NCI-H2227 treated with DMSO at 0.1 percent for 48 hours (cell line): ENCODE data around the gene STK32A.
A peak's percentile ranks its signal among the peaks of the same experiment; 100 is the strongest.

Experiments
- DNase-seq: peaks from one replicate; lab custom pipeline; 2025; lab: John Stamatoyannopoulos, UW

Gene STK32A

DNA sequence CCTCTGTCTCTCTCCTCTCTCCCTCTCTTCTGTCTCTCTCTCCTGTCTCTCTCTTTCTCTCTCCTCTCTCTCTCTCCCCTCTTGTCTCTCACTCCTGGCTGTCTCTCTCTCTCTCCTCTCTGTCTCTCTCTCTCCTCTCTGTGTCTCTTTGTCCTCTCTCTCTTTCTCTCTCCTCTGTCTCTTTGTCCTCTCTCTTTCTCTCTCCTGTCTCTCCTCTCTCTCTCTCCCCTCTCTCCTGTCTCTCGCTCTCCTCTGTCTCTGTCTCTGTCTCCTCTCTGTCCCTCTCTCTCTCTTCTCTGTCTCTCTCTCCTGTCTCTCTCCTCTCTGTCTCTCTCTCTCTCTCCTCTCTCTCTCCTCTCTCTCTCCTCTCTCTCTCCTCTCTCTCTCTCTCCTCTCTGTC is 25.0 kb downstream of the STK32A start:
- no peak for DNase-seq

DNA sequence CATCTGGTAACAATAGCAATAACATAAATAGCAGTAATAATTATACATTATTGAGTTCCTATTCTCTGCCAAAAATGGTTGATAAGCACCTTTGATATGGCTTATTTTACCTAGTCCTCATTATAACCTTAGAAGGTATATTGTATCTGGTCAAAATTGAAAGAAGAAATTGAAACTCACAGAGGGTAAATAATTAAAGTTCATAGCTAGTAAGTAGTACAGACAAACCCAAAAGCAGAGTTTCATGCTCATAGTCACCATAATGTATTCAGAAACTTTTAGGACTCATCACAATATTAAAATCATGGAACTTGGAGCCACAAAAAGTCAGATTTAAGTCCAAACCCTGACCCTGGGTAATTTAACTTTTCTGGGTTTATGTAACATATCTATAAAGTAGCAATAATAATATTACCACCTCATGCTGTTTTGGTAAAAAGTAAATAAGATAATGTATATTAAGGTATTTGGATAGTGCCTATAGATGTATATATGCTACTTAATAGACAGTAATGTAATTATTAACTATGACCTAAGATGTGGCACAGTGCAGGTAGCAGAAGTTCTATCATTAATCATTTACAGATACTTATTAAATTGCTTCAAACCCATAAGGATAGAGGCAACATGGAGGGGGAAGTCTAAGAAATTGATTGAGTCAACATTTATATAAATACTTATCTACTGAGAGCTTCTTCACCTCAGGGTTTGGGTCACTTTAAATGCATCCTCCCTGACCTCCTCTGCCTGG is 32.4 kb downstream of the STK32A start:
- no peak for DNase-seq

DNA sequence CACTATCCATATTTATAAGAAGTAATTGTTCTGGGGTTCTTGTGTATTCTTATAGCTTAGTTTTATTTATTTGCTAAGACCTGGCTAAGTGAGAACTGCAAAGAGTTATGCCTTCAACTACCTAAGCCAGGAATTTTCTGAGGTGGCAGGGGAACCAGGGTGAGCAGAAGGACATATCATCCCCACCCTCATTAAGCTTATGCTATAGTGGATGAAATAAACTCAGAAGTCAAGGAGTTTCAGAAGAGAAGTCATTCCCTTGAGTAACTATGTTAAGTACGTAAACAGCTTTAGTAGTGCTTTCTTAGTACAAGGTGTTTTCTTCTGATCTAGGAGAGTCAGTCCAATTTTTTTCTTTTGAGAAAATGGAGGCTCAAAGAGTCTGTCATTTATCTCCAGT is 41.7 kb downstream of the STK32A start:
- DNase-seq, result no peak

DNA sequence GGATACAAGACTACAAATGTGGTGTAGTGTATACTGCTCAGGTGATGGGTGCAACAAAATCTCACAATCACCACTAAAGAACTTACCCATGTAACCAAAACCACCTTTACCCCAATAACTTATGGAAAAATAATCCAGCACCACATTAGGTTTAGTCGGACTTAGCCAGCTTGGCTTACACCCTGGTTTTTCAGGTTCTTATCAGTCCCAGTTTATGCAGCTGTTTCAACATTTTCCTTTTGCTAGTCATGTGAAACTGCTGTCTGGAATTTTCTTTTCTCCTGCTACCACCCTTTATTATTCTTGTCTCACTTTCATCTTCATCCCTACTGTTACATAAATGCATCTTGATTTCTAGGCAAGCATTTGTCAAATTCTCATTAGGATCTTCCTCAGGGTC is 51.5 kb downstream of the STK32A start:
- no peak for DNase-seq

DNA sequence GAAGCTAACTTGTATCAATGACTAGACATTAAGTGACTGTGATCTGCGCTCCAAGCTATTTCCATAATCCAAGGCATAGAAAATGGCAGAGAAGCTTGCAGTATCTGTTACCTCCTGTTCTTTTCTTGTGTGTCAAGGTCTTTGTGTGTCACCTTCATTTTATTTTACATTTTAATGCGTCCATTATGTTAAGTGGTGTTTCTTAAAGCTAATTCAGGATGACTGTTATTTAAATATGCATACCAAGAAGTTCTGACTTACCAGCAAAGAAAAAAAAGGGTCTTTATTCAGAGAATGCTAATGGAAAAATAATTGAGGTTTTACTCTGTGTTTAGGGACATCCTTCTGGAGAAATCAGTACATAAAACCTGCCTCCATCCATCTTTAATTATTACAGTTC is 52.3 kb downstream of the STK32A start:
- no peak for DNase-seq

DNA sequence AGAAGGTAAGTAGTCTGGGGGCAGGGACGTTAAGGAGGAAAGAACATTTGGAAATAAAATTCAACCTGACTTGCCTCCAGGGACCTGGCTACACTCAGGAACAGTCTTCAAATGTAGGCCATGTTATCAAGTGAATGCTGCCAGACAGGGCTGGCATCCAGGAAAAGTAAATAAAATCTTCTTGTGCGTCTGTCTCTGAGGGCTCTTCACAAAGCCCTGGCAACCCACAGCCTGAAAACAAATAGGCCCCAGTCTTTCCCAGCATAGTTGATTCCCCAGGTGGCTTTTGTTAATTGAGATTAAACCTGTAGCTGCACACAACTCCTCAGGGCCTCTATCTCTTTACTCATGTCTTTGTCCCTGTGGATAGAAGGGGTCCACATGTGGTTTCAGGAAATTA is 55.4 kb downstream of the STK32A start:
- no peak for DNase-seq

DNA sequence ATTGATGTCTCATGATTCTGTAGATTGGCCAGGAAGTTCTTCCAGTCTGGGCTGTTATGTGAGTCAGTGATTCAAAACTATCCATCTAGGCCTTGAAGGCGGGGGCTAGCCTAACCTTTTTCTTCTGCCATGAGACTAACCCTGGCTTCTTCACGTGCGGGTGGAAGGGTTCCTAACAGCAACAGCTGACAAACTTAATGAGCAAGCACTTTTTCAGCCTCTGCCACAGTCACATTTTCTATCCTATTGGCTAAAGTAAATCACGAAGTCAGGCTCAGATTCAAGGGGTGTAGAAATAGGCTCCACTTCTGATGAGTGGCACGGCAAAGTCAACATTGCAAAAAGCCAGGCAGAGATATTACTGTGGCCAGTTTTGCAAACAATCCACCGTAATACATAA is 68.4 kb downstream of the STK32A start:
- no peak for DNase-seq

DNA sequence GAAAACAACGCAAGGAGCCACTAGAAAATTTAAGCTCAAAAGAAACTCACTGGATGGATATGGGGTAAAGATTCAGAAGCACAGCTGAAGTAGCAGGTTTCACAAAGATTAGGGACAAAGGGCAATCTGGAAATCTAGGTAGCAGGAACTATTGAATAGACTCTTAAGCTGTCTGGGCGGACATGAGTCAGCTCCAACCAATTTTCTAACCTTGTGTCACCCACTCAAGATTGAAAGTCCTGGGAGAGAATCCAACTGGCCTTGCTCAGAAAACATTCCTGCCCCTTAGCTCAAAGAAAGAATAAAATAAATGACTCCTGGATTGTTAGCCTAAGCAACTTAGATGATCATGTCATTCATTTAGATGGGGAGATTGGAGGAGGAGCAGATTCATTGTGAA is 69.2 kb downstream of the STK32A start:
- DNase-seq, result no peak

DNA sequence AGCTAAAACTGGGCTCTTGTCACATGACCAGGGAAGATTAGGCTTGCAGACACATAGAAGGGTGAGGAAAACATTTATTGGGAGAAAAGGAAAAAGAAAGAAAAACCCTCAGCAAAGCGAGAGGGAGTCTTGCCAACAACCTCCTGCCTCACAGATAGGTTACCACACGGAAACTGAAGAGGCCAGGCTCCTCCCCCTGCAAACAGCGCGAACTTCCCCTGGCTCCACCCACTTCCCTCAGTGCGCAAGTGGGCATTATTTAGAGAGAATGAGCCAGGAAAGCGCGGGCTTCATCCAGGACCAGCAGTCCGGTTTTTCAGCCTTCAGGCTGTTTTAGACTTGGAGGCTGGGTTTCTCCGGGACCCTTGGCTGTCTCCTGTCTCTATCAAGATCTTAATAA is 70.3 kb downstream of the STK32A start:
- no peak for DNase-seq

DNA sequence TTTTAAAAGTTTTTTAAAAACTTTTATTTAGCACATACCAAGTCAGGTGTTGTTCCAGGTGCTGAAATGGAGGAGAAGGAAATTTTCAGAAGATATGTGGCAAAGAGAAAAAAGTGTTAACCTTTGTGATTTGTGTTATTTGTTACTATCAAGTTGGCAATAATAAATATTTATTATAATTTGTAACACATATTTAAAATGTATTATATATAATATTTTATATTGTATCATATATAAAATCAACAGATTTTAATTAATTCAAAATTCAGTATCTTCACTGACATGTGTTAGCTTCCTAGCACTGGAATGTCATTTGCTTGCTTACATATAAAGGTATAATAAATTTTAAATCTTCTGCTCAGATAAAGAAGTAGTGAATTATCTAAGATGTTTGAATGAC is 71.5 kb downstream of the STK32A start:
- DNase-seq, result no peak

DNA sequence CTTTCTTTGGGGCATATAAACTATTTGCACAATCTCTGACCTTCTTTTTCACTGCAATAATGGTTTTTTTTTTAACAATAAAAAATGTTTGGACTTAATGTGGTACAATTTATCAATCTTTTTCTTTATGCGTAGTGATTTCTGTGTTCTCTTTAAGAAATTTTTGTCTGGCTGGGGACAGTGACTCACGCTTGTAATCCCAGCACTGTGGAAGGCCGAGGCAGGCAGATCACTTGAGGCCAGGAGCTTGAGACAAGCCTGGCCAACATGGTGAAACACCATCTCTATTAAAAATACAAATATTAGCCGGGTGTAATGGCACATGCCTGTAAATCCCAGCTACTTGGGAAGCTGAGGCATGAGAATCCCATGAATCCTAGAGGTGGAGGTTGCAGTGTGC is 72.3 kb downstream of the STK32A start:
- no peak for DNase-seq

DNA sequence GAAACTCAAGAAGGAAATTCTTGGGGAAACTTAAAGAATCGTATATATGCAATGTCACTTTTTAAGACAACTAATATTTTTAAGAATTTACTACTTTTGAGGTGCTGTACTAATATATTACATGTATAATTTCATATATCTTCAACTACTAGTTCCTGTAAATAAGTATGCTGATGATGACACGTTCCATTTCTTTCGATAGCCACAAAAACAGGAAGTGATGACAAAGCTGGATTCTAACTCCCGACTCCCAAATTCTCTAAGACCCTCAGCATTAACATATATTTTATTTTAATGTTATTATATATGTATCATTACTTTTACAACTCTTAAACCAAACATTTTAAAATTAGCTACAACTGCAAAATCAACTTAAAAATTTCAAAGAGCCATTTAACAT is 74.8 kb downstream of the STK32A start:
- DNase-seq, result no peak

DNA sequence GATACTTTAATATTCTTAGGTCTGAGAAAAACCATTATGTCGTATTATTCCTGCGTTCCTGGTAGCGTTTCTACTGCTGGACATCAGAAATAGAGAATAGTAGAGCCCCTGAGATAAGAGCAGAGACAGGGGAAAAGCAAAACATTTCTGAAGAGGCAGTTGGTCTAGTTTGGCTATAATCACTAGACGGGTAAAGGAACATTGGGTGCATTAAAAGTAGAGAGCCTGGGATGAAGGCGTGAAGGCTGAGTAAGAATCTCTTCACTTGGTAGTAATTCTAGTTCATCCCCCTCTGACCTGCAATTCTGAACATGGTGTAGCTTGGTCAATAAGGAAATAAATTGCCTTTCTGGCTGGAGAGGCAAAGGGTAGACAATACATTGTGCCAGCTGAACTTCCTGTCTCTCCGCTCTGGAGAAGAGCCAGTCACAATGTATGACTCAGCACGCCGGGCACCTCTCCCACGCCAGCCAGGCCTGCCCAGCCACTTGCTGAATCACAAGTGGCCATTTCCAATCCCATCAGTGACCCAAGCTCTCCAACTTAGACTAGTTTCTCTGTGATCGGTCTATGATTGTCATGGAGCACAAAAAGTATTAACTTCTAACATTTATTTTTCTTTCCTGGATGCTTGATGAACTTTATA is 75.4 kb downstream of the STK32A start:
- peak; percentile 51 for DNase-seq

DNA sequence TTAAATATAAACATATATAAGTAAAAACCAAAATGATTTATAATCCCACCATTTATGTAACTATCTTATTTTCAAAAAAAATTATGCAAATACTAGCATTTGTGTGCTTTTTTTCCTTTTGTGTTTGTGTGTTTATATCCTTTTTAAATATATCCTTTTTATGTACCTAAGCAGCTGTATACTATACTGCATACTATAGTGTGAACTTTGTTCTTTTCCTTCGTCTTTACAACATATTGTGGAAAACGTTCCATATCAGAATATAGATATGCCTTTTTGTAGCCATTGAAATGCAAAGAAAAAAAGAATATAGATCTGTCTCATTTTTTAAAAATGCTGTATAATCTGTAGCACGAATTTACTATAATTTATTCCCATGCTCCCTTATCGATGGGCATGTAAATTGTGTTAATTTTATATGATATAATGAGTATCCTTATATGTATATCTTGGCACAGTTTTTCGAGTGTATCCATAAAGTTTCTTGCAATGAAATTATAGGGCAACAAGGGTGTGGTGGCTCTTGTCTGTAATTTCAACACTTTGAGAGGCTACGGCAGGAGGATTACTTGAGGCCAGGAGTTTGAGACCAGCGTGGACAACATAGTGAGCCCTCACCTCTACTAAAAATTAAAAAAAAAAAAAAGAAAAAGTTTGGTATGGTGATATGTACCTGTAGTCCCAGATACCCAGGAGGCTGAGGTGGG is 83.3 kb downstream of the STK32A start:
- no peak for DNase-seq

DNA sequence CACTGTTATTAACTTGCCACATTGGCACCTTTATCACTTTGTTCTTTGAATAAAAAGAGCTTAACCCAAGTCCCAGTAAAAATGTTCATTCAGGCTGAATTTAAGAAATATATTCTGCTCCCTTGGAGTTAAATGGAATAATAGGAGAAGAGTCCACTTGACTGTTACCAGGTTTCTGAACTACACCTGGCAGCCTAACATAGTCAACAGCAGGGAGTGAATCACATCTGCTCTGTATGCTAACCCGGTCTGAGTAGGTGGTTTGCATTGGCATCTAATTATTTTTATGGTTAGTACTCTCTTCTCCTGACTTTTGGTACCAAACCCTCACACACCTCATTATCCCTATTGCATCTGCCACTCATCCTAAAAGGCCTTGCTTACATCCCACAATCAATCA is 86.7 kb downstream of the STK32A start:
- peak; percentile 54 for DNase-seq

DNA sequence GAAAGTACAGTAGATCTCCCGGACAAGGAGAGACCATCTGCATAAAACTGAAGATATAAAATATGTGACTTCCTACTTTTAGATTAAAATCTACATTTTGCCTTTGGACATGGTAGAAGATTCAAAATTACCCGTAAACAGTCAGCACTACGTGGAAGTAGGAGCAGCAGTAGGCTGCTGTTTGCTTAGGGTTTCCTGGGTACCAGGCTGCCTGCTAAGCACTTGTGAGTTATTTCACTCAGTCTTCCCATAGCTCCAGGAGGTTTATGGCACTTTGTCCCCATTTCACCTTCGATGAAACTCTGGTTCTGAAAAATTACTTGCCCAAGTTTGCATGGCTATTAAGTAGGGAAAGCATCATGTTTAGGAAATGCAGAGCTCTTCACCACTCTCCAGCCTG is 92.6 kb downstream of the STK32A start:
- no peak for DNase-seq

DNA sequence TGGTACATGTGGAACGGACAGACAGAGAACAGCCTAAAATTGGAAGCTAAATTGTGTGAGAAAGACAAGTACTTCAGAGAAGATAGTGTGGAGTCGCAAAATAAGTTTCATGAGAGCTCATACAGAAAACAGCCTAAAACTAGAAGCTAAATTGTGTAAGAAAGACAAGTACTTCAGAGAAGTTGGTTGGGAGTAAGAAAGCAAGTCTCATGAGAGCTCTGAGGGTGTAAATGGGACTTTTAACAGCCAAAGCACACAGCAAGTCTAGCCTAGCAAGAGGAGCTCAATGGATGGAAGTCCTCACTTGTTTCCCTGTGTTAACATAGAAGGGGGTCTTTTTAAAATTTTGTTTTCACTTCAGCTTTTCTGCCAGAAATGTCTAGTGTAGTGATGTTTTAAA is 93.1 kb downstream of the STK32A start:
- DNase-seq, result no peak

DNA sequence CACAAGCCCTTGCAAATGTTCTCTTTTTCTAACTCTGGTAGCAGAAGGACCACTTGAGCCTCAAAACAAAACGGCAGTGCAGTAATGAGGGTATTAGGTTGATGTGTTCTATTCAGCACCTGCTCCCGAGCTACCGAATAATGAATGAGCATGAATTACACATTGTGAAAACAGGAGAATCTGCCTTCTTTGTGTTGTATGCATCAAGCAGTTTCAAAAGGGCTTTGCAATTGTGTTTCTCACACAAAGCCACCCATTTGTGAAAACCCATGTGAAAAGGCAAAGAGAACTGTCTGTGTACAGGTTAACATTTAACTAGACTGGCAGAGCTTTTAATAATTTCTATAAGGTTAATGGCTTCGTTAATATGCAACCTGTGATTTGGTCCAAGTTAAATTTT is 97.8 kb downstream of the STK32A start:
- DNase-seq, result peak; percentile 9

DNA sequence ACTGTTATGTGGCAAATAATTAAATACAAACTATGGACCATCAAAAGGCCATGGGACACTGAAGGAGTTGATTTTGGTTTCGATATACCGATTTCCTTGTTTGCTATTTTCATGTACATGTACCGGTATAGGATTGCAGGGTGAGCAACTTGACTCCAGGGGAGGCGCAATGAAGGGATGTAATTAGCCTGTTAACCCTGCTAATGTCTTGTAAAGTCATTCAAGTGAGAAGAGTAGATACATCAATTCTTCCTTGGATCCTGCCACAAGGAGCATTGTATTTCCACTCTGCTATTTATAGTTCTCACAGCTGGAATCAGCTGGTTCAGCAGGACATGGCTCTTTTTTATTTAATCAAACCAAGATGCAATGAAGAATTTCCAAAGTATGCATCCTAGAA is 102.0 kb downstream of the STK32A start:
- DNase-seq, result peak; percentile 66

DNA sequence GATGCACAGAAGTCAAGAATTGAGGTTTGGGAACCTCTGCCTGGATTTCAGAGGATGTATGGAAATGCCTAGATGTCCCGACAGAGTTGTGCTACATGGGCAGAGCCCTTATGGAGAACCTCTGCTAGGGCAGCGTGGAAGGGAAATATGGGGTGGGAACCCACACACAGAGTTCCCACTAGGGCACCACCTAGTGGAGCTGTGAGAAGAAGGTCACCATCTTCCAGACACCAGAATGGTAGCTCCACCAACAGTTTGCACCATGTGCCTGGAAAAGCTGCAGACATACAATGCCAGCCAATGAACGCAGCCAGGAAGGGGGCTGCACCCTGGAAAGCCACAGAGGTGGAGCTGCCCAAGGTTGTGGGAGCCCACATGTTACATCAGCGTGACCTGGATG is 104.5 kb downstream of the STK32A start:
- DNase-seq, result no peak

DNA sequence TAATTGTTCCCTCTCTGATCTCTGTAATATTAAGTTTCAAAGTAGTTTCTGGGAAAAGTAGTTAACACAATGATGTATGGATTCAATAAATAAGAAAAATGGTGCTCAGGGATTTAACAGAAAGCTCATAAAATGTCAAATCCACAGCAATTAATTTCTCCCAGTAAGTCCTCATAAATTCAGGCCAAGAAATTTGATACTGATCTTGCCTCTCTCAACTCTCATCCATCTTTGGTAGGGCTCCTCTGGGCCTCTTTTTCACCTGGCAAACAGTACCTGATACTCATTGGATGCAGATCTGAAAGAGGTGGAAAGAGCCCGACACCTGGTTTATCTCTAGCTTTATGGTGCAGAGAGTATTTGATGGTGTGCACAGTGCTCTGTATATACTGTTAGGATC is 106.1 kb downstream of the STK32A start:
- DNase-seq, result no peak

DNA sequence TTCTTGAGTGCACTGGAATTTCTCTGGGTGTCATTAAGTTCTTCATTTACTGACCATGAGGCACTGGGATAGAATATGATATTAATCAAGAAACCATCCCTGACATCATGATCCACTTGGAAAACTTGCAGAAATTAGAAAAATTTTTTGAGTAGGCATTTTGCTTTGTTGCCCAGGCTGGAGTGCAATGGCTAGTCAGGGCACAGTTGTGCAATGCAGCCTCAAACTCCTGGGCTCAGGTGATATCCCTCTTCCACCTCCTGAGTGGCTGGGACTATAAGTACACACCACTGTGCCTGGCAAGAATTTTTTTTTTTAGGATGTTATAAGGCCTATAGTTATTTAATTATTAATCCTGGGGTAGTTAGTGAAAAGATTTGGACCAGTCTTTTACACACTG is 106.5 kb downstream of the STK32A start:
- no peak for DNase-seq

DNA sequence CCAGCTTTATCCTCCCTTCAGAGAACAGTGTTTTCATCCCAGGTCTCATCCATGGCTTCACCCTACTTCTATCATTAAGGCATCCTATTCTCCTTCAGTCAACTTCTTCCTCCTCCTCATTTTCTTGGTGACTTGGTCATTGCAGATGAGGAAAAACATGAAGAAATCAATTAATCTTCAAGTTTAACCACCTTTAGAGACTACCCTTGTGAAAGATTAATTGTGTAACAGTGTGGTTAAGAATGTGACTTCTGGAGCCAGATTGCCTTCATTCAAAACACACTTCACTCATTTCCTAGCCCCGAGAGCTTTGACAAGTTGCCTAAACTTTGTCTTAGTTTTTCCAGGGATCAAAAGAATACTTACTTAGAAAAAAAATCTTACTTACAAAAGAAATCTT is 110.0 kb downstream of the STK32A start:
- no peak for DNase-seq
